ENCODE measurements around the gene ST7.
"Not testable (repeated sequence)": the region's sequence is repeated elsewhere in the genome, so short reads cannot be mapped to it uniquely, and the experiment has no call there.

The ST7 gene

GRCh38 chr7:116951366-116952292, 1.7 kb upstream of the ST7 start:
- no peak for DNase-seq

GRCh38 chr7:116952635-116953371, 498 bp upstream of the ST7 start:
- no peak for DNase-seq

GRCh38 chr7:116953906-116954838, 871 bp downstream of the ST7 start:
- DNase-seq = peak; percentile 38

- DNase-seq = no peak
Observed at GRCh38 chr7:116955340-116955739, 2.0 kb downstream of the ST7 start.

GRCh38 chr7:116955801-116956476, 2.6 kb downstream of the ST7 start:
- no peak for DNase-seq

GRCh38 chr7:116956477-116956804, 3.1 kb downstream of the ST7 start:
- no peak for DNase-seq

- DNase-seq = no peak
Observed at GRCh38 chr7:116957874-116958273, 4.6 kb downstream of the ST7 start.

- not testable (repeated sequence) for DNase-seq
Observed at GRCh38 chr7:116961966-116962673, 8.8 kb downstream of the ST7 start.

GRCh38 chr7:116963234-116963633, 9.9 kb downstream of the ST7 start:
- DNase-seq = no peak

- DNase-seq = no peak
Observed at GRCh38 chr7:116966601-116967000, 13.3 kb downstream of the ST7 start.

- no peak for DNase-seq
Observed at GRCh38 chr7:116967254-116967922, 14.1 kb downstream of the ST7 start.

- no peak for DNase-seq
Observed at GRCh38 chr7:116967983-116968382, 14.7 kb downstream of the ST7 start.

- no peak for DNase-seq
Observed at GRCh38 chr7:116968631-116969030, 15.3 kb downstream of the ST7 start.

- DNase-seq = no peak
Observed at GRCh38 chr7:116969371-116969902, 16.1 kb downstream of the ST7 start.

GRCh38 chr7:116970238-116970910, 17.1 kb downstream of the ST7 start:
- DNase-seq = no peak

GRCh38 chr7:116971153-116971552, 17.9 kb downstream of the ST7 start:
- not testable (repeated sequence) for DNase-seq

GRCh38 chr7:116971869-116972268, 18.6 kb downstream of the ST7 start:
- DNase-seq = no peak

GRCh38 chr7:116975024-116975423, 21.7 kb downstream of the ST7 start:
- DNase-seq = not testable (repeated sequence)

GRCh38 chr7:116977172-116977571, 23.9 kb downstream of the ST7 start:
- DNase-seq = no peak

- no peak for DNase-seq
Observed at GRCh38 chr7:116978006-116978405, 24.7 kb downstream of the ST7 start.
